HG02852 (cell line): Measurements from ENCODE around the gene TAF5.
"Not testable (repeated sequence)": the region's sequence is repeated elsewhere in the genome, so short reads cannot be mapped to it uniquely, and the experiment has no call there.

Experiments
- ATAC-seq: cut with Tn5 transposase; IDR thresholded peaks from one replicate; pipeline ENCODE4 v1.9.1; 2021; ENCODE audit warnings: mild to moderate bottlenecking, moderate library complexity; ENCODE audit not compliant: unreplicated experiment

TAF5 gene

GRCh38 chr10:103397191-103397825, 29.5 kb downstream of the TAF5 start:
- ATAC-seq, result no peak

- ATAC-seq, result no peak
Observed at GRCh38 chr10:103413564-103413963, 45.8 kb downstream of the TAF5 start.

- no peak for ATAC-seq
Observed at GRCh38 chr10:103415581-103415980, 47.8 kb downstream of the TAF5 start.

- no peak for ATAC-seq
Observed at GRCh38 chr10:103416436-103417147, 48.8 kb downstream of the TAF5 start.

- not testable (repeated sequence) for ATAC-seq
Observed at GRCh38 chr10:103417148-103417469, 49.3 kb downstream of the TAF5 start.

- ATAC-seq, result no peak
Observed at GRCh38 chr10:103417601-103418000, 49.8 kb downstream of the TAF5 start.

- no peak for ATAC-seq
Observed at GRCh38 chr10:103419101-103419500, 51.3 kb downstream of the TAF5 start.

- ATAC-seq, result no peak
Observed at GRCh38 chr10:103423748-103424147, 56.0 kb downstream of the TAF5 start.

GRCh38 chr10:103427866-103428265, 60.1 kb downstream of the TAF5 start:
- ATAC-seq, result no peak

- ATAC-seq, result no peak
Observed at GRCh38 chr10:103428989-103429643, 61.3 kb downstream of the TAF5 start.

GRCh38 chr10:103429647-103430046, 61.9 kb downstream of the TAF5 start:
- no peak for ATAC-seq

- ATAC-seq, result no peak
Observed at GRCh38 chr10:103431902-103432301, 64.1 kb downstream of the TAF5 start.

GRCh38 chr10:103433858-103434257, 66.1 kb downstream of the TAF5 start:
- ATAC-seq, result no peak
